ENCODE results near the gene PLOD1. TPM values are rescaled to one million over a fixed set of nuclear protein-coding genes. Genes with fewer than 3 reads are reported as not detected.

Gene PLOD1
- total and polyA plus RNA-seq, 9 donors, result 118 to 243 (median 179) TPM

DNA sequence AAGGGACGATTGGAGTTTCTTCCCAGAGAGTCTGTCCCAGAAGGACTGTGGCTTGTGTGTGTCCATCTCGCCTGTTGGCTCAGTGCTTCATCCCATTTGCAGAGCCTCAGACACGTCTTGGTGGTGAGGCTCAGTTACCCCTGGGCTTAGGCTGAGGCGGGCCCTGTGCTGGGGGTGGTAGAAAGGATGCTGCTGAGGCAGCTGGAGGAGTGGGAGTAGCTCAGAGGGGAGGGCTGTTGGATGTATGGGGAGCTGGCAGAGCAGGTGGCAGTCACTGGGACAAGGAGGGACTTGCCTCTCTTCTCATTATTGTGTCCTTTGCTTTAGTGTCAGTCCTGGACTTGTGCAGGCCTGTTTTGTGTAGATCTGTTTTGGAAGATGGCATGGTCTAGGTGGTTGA, 77.5 kb downstream of the PLOD1 start:
- no peaks in the 10 kb centered on the region for H3K27me3 ChIP-seq (ENCODE audit: control insufficient read depth, insufficient read depth, low read length)
- WGBS (ENCODE audit: insufficient coverage), result 80% methylated on average over 4 of the region's 4 CpGs
- H3K9me3 ChIP-seq (replicated peaks; ENCODE audit: control insufficient read depth, low read depth, low read length), result no peaks in the 10 kb centered on the region
- H3K27ac ChIP-seq (ENCODE audit: low read length), result no peak overlapping the region
- DNase-seq, result no peak
- H3K4me1 ChIP-seq (ENCODE audit: control insufficient read depth, insufficient read depth, low read length), result peaks cover 9% of the 10 kb centered on the region
- no peak overlapping the region for H3K4me3 ChIP-seq (ENCODE audit: low read length)
- H3K36me3 ChIP-seq (ENCODE audit: control insufficient read depth, insufficient read depth, low read length), result peaks cover 50% of the 10 kb centered on the region

DNA sequence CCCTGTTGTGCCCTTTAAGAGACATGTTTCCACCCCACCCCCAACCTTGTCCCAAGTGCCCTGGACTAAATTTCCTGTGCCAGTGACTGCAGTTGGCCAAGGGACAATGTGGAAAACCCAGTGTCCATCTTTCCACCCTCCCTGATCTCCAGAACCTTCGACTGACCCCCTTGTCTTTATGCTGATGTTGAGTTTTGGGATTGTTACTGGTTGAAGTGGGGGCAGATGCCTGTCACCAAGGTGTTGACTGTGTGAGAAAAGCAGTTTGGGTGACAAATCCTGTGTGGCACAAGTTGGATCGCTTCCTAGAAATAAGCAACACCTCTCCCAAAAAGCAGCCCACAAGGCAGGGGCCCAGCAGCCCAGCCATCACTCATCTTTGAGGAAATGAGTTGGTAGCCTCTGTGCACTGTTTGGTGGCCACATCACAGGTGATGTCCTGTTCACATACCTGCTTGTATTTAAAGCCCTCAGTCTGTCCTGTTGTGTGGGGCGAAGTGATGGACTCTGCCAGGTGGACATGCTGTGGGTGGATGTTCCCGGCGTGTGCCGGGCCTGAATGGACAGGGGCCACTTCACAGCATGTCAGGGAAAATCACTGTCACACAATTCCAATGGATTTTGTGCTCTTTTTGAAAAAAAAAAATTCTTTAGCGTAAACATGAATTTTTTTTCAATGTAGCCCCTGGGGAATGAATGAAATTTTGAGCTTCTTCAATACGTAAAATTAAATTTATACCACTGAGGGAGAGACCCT, 78.2 kb downstream of the PLOD1 start:
- H3K9me3 ChIP-seq (replicated peaks; ENCODE audit: control insufficient read depth, low read depth, low read length), result no peaks in the 10 kb centered on the region
- H3K27me3 ChIP-seq (ENCODE audit: control insufficient read depth, insufficient read depth, low read length), result no peaks in the 10 kb centered on the region
- peaks cover 9% of the 10 kb centered on the region for H3K4me1 ChIP-seq (ENCODE audit: control insufficient read depth, insufficient read depth, low read length)
- H3K36me3 ChIP-seq (ENCODE audit: control insufficient read depth, insufficient read depth, low read length), result peaks cover 43% of the 10 kb centered on the region
- no peak for DNase-seq
- WGBS (ENCODE audit: insufficient coverage), result no CpG with 5 or more reads among the region's 8 CpGs
- H3K4me3 ChIP-seq (ENCODE audit: low read length), result no peak overlapping the region
- no peak overlapping the region for H3K27ac ChIP-seq (ENCODE audit: low read length)

GRCh38 chr1:12014141-12014991, 79.8 kb downstream of the PLOD1 start:
- Histone ChIP-seq H3K4me3 (ENCODE audit: low read length) (no peak overlapping the region), H3K4me1 (ENCODE audit: control insufficient read depth, insufficient read depth, low read length) (peaks cover 9% of the 10 kb centered on the region), H3K27ac (ENCODE audit: low read length) (no peak overlapping the region), H3K27me3 (ENCODE audit: control insufficient read depth, insufficient read depth, low read length) (no peaks in the 10 kb centered on the region), H3K9me3 (replicated peaks; ENCODE audit: control insufficient read depth, low read depth, low read length) (no peaks in the 10 kb centered on the region), H3K36me3 (ENCODE audit: control insufficient read depth, insufficient read depth, low read length) (peaks cover 39% of the 10 kb centered on the region)
- 78% methylated on average over 11 of the region's 16 CpGs for WGBS (ENCODE audit: insufficient coverage)
- no peak for DNase-seq

DNA sequence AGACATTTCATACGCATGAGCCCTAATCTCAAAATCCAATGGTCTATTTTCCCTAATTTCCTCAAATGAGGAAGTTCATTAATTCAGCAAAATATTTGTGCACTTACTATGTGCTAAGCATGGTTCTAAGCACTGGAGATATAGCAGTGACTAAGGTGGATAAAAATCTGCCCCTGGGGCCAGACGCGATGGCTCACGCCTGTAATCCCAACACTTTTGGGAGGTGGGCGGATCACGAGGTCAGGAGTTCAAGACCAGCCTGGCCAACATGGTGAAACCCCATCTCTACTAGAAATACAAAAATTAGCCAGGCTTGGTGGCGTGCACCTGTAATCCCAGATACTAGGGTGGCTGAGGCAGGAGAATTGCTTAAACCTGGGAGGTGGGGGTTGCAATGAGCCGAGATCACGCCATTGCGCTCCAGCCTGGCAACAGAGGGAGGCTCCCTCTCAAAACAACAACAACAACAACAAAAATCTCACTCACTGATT, 80.5 kb downstream of the PLOD1 start:
- H3K27me3 ChIP-seq (ENCODE audit: control insufficient read depth, insufficient read depth, low read length), result no peaks in the 10 kb centered on the region
- H3K4me1 ChIP-seq (ENCODE audit: control insufficient read depth, insufficient read depth, low read length), result peaks cover 12% of the 10 kb centered on the region
- no CpG with 5 or more reads among the region's 10 CpGs for WGBS (ENCODE audit: insufficient coverage)
- H3K9me3 ChIP-seq (replicated peaks; ENCODE audit: control insufficient read depth, low read depth, low read length), result no peaks in the 10 kb centered on the region
- H3K4me3 ChIP-seq (ENCODE audit: low read length), result no peak overlapping the region
- no peak for DNase-seq
- peaks cover 33% of the 10 kb centered on the region for H3K36me3 ChIP-seq (ENCODE audit: control insufficient read depth, insufficient read depth, low read length)
- H3K27ac ChIP-seq (ENCODE audit: low read length), result no peak overlapping the region

GRCh38 chr1:12015499-12015898, 81.0 kb downstream of the PLOD1 start:
- 100% methylated on average over 1 of the region's 9 CpGs for WGBS (ENCODE audit: insufficient coverage)
- Histone ChIP-seq H3K27ac (ENCODE audit: low read length) (no peak overlapping the region), H3K36me3 (ENCODE audit: control insufficient read depth, insufficient read depth, low read length) (peaks cover 28% of the 10 kb centered on the region), H3K9me3 (replicated peaks; ENCODE audit: control insufficient read depth, low read depth, low read length) (no peaks in the 10 kb centered on the region), H3K4me1 (ENCODE audit: control insufficient read depth, insufficient read depth, low read length) (peaks cover 17% of the 10 kb centered on the region), H3K4me3 (ENCODE audit: low read length) (no peak overlapping the region), H3K27me3 (ENCODE audit: control insufficient read depth, insufficient read depth, low read length) (no peaks in the 10 kb centered on the region)
- no peak for DNase-seq

DNA sequence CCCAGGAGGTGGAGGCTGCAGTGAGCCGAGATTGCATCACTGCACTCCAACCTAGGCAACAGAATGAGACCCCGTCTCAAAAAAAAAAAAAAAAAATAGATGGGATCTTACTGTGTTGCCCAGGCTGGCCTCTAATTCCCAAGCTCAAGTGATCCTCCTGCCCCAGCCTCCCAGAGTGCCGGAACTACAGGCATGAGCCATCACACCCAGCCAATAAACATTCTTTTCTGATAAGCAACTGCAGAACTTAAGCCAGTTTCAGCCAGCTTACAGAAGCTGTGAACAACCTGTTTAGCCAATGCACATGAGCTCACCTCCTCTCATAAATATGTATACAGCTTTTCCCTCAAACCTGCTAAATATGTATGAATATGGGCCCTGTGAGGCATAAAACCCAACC, 81.7 kb downstream of the PLOD1 start:
- 100% methylated on average over 1 of the region's 3 CpGs for WGBS (ENCODE audit: insufficient coverage)
- Histone ChIP-seq H3K36me3 (ENCODE audit: control insufficient read depth, insufficient read depth, low read length) (peaks cover 21% of the 10 kb centered on the region), H3K27me3 (ENCODE audit: control insufficient read depth, insufficient read depth, low read length) (no peaks in the 10 kb centered on the region), H3K27ac (ENCODE audit: low read length) (no peak overlapping the region), H3K9me3 (replicated peaks; ENCODE audit: control insufficient read depth, low read depth, low read length) (no peaks in the 10 kb centered on the region), H3K4me3 (ENCODE audit: low read length) (no peak overlapping the region), H3K4me1 (ENCODE audit: control insufficient read depth, insufficient read depth, low read length) (peaks cover 17% of the 10 kb centered on the region)
- no peak for DNase-seq

DNA sequence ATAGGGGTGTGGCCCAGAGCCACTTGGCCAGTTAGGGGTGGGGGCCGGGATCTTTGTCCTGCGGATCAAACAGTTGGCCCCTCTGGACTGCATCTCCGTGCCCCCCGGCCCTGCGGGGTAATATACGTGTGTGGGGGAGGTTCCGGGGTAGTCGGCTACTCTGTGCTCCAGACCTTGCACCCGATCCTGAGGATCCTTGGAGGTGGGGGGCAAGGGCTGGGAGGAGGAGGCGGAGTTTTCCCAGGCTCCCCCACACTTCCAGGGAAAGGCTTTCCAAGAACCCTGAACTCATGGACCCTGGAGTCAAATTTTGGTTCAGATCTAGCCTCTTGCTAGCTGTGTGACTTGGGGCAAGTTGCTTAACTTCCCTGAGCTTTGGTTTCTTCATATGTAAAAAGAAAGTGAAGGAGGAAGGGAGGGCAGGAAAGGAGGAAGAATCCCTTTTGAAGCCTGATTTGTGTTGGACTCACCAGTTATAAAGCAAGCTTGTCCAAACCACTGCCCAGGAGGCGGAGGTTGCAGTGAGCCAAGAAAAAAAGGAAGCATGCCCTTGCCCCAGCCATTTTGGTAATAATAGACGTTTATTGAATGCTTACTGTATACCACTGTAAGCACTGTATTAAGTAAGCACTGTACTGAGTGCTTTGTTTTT, 85.5 kb downstream of the PLOD1 start:
- WGBS (ENCODE audit: insufficient coverage), result 0% methylated on average over 6 of the region's 12 CpGs
- DNase-seq, result no peak
- Histone ChIP-seq H3K9me3 (replicated peaks; ENCODE audit: control insufficient read depth, low read depth, low read length) (no peaks in the 10 kb centered on the region), H3K27me3 (ENCODE audit: control insufficient read depth, insufficient read depth, low read length) (no peaks in the 10 kb centered on the region), H3K4me3 (ENCODE audit: low read length) (peak overlapping the region; percentile 82), H3K27ac (ENCODE audit: low read length) (peak overlapping the region; percentile 60), H3K4me1 (ENCODE audit: control insufficient read depth, insufficient read depth, low read length) (peaks cover 8% of the 10 kb centered on the region), H3K36me3 (ENCODE audit: control insufficient read depth, insufficient read depth, low read length) (peaks cover 16% of the 10 kb centered on the region)

- no peak for DNase-seq
- 96% methylated on average over 7 of the region's 9 CpGs for WGBS (ENCODE audit: insufficient coverage)
- Histone ChIP-seq H3K9me3 (replicated peaks; ENCODE audit: control insufficient read depth, low read depth, low read length) (no peaks in the 10 kb centered on the region), H3K4me3 (ENCODE audit: low read length) (no peak overlapping the region), H3K4me1 (ENCODE audit: control insufficient read depth, insufficient read depth, low read length) (peaks cover 8% of the 10 kb centered on the region), H3K36me3 (ENCODE audit: control insufficient read depth, insufficient read depth, low read length) (peaks cover 28% of the 10 kb centered on the region), H3K27ac (ENCODE audit: low read length) (no peak overlapping the region), H3K27me3 (ENCODE audit: control insufficient read depth, insufficient read depth, low read length) (no peaks in the 10 kb centered on the region)
These were observed 87.1 kb downstream of the PLOD1 start for GRCh38 chr1:12021616-12022015.

DNA sequence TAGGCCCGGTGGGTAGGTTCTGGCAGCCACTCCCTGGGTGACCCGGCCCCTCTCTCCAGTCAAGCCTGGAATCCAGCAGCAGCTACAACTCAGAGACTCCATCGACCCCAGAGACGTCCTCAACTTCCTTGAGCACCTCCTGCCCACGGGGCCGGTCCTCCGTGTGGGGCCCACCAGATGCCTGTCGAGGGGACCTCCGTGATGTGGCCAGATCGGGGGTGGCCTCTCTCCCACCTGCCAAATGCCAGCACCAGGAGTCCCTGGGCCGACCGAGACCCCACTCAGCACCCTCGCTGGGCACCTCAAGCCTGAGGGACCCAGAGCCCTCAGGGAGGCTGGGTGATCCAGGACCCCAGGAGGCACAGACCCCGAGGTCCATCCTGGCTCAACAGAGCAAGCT, 87.5 kb downstream of the PLOD1 start:
- Histone ChIP-seq H3K4me3 (ENCODE audit: low read length) (no peak overlapping the region), H3K9me3 (replicated peaks; ENCODE audit: control insufficient read depth, low read depth, low read length) (no peaks in the 10 kb centered on the region), H3K4me1 (ENCODE audit: control insufficient read depth, insufficient read depth, low read length) (peaks cover 8% of the 10 kb centered on the region), H3K27ac (ENCODE audit: low read length) (no peak overlapping the region), H3K27me3 (ENCODE audit: control insufficient read depth, insufficient read depth, low read length) (no peaks in the 10 kb centered on the region), H3K36me3 (ENCODE audit: control insufficient read depth, insufficient read depth, low read length) (peaks cover 31% of the 10 kb centered on the region)
- no peak for DNase-seq
- WGBS (ENCODE audit: insufficient coverage), result 89% methylated on average over 11 of the region's 14 CpGs
